GM12892 (cell line): ENCODE data around the gene CMTM6.
"Not testable (repeated sequence)": the region's sequence is repeated elsewhere in the genome, so short reads cannot be mapped to it uniquely, and the experiment has no call there.

Source experiments
- POLR2A ChIP-seq: IDR thresholded peaks from 2 replicates; pipeline ENCODE4 v1.6.1; 2011; ENCODE audit warnings: low read depth, low read length, control low read depth
- POLR2AphosphoS5 ChIP-seq: IDR thresholded peaks from 2 replicates; pipeline ENCODE4 v1.6.1; 2011; ENCODE audit warnings: low read depth, low read length, control low read depth

DNA sequence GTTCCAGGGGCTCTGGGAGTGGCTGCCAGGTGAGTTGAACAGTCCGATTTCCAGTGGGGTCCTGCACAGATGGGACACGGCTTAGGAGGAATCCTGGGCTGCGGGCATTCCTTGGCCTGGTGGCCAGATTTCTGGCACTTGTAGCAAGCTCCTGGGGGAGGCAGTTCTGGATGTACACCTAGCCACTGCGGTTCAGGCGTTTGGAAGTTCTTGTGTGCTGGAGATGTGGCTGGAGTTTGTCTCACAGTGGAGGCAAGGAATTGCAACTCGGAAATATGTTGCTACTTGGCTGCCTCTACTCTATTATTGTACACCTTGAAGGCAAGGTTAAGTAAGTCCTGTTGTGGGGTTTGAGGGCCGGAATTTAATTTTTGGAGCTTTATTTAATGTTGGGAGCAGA is 37.9 kb downstream of the CMTM6 start:
- TF ChIP-seq POLR2A, POLR2AphosphoS5: not testable (repeated sequence)
